HepG2 (cell line): ENCODE data around the gene PSMD9. TPM values are rescaled to one million over a fixed set of nuclear protein-coding genes. Genes with fewer than 3 reads are reported as not detected.

ENCODE experiments used
- EP300 ChIP-seq, 3 experiments: sonication (generic) in 1 of 3; formaldehyde crosslinking in 1 of 3; IDR thresholded peaks; 2 replicates each; pipeline versions ENCODE4 v1.5.1 to v1.6.1; 2011 to 2020; ENCODE audit warnings: low read depth in 2 of 3, low read length in 2 of 3, borderline replicate concordance in 1 of 3, improper control_type of control experiment in 1 of 3, mild to moderate bottlenecking in 1 of 3, missing genetic modification reagents in 1 of 3, moderate library complexity in 1 of 3
- ETS1 ChIP-seq: sonication (generic); formaldehyde crosslinking; IDR thresholded peaks from 2 replicates; pipeline ENCODE4 v1.4.0; 2020; ENCODE audit warnings: missing genetic modification reagents
- HDAC2 ChIP-seq: sonication (generic); formaldehyde crosslinking; IDR thresholded peaks from 2 replicates; pipeline ENCODE4 v1.4.0; 2020; ENCODE audit warnings: missing genetic modification reagents
- HES4 ChIP-seq: sonication (generic); formaldehyde crosslinking; IDR thresholded peaks from 2 replicates; pipeline ENCODE4 v1.9.0; 2021; ENCODE audit warnings: mild to moderate bottlenecking, missing genetic modification reagents, borderline replicate concordance
- HINFP ChIP-seq: sonication (generic); formaldehyde crosslinking; IDR thresholded peaks from 2 replicates; pipeline ENCODE4 v1.4.0; 2020; ENCODE audit warnings: low read depth, mild to moderate bottlenecking, missing genetic modification reagents
- LCORL ChIP-seq, 2 experiments: fragments of 450-650 bp in 1 of 2; sonication (generic) in 1 of 2; formaldehyde crosslinking in 1 of 2; IDR thresholded peaks; 2 replicates each; pipeline versions ENCODE4 v1.5.0 to v1.6.1; 2017 to 2020; ENCODE audit warnings: antibody characterized with exemption in 1 of 2, missing genetic modification reagents in 1 of 2
- PATZ1 ChIP-seq: sonication (generic); formaldehyde crosslinking; IDR thresholded peaks from 2 replicates; pipeline ENCODE4 v1.4.0; 2020; ENCODE audit warnings: missing genetic modification reagents
- PAXIP1 ChIP-seq: sonication (generic); formaldehyde crosslinking; conservative IDR thresholded peaks from 2 replicates; pipeline ENCODE4 v1.4.0; 2020; ENCODE audit warnings: mild to moderate bottlenecking, missing genetic modification reagents, moderate library complexity
- SRY ChIP-seq: sonication (generic); formaldehyde crosslinking; IDR thresholded peaks from 2 replicates; pipeline ENCODE4 v1.8.0; 2022; ENCODE audit warnings: mild to moderate bottlenecking, missing genetic modification reagents
- USF2 ChIP-seq, 2 experiments: sonication (generic) in 1 of 2; formaldehyde crosslinking in 1 of 2; IDR thresholded peaks; 2 replicates each; pipeline versions ENCODE4 v1.5.1 to v1.6.1; 2011 to 2020; ENCODE audit warnings: borderline replicate concordance in 1 of 2, low read depth in 1 of 2, low read length in 1 of 2, mild to moderate bottlenecking in 1 of 2, missing genetic modification reagents in 1 of 2, moderate library complexity in 1 of 2
- XBP1 ChIP-seq: sonication (generic); formaldehyde crosslinking; IDR thresholded peaks from 2 replicates; pipeline ENCODE4 v1.5.0; 2020; ENCODE audit warnings: missing genetic modification reagents
- ZFP41 ChIP-seq: sonication (generic); formaldehyde crosslinking; IDR thresholded peaks from 2 replicates; pipeline ENCODE4 v1.4.0; 2020; ENCODE audit warnings: mild to moderate bottlenecking, missing genetic modification reagents, borderline replicate concordance
- ZNF383 ChIP-seq: sonication (generic); formaldehyde crosslinking; IDR thresholded peaks from 2 replicates; pipeline ENCODE4 v1.4.0; 2020; ENCODE audit warnings: missing genetic modification reagents, mild to moderate bottlenecking, borderline replicate concordance
- ZNF605 ChIP-seq: sonication (generic); formaldehyde crosslinking; IDR thresholded peaks from 2 replicates; pipeline ENCODE4 v1.8.0; 2022; ENCODE audit warnings: mild to moderate bottlenecking, missing genetic modification reagents
- ZNF644 ChIP-seq: IDR thresholded peaks from 2 replicates; pipeline ENCODE4 v1.6.1; 2016; ENCODE audit warnings: low read depth
- ZNF766 ChIP-seq: sonication (generic); formaldehyde crosslinking; IDR thresholded peaks from 2 replicates; pipeline ENCODE4 v1.5.0; 2020; ENCODE audit warnings: missing genetic modification reagents, borderline replicate concordance
- polyA plus RNA-seq, 8 experiments: library from polyadenylated mRNA; depleted of rRNA in 3 of 8; stranded (reverse) in 7 of 8; unstranded in 1 of 8; fragments of >200 nt; fragmentation: Illumina TruSeq in 4 of 8; extraction: Trizol in 4 of 8; gene quantifications; 2 replicates each; pipeline versions ENCODE4 v1.2.1 to v1.2.3, GENCODE V29; 2011 to 2016; ENCODE audit warnings: low read depth in 4 of 8, missing spikeins in 1 of 8, mixed read lengths in 1 of 8; ENCODE audit not compliant: insufficient read depth in 1 of 8
- total RNA-seq, 5 experiments: library from RNA; depleted of rRNA; stranded (reverse); fragments of >200 nt; fragmentation: Illumina TruSeq; extraction: Trizol; gene quantifications; 2 replicates each; pipeline ENCODE4 v1.2.3, GENCODE V29; 2016; ENCODE audit warnings: low read depth in 1 of 5

The PSMD9 gene
- total and polyA plus RNA-seq, 2 of the 13 experiments (the other 11 are each of a cell fraction or from before 2014, with no cell fraction given), result 41.4 to 61.1 TPM

GRCh38 chr12:121861636-121862254, 26.8 kb upstream of the PSMD9 start (continued):
- peak in 1 of 2 experiments; percentile 21; a peak in 1 of 4 replicates for TF ChIP-seq EP300 (IDR thresholded peaks at IDR 0.05; ENCODE audit: low read depth in 2 of 2, low read length in 2 of 2)
- no peak for TF ChIP-seq EP300 (CRISPR knock-in tag; IDR thresholded peaks at IDR 0.05; ENCODE audit: borderline replicate concordance)
- TF ChIP-seq HINFP (CRISPR knock-in tag), result no peak
- TF ChIP-seq ETS1 (CRISPR knock-in tag), result no peak
- 0 out of 2 replicates have a peak, but pooled peaks have one; percentile 35 for TF ChIP-seq HDAC2 (CRISPR knock-in tag)
- TF ChIP-seq PAXIP1 (CRISPR knock-in tag), result peak; percentile 33; the same call in 1 of the 2 replicates
- TF ChIP-seq ZNF766 (CRISPR knock-in tag), result no peak
- 0 out of 2 replicates have a peak, but pooled peaks have one; percentile 16 for TF ChIP-seq PATZ1 (CRISPR knock-in tag)
- TF ChIP-seq ZNF605 (CRISPR knock-in tag), result no peak
- TF ChIP-seq LCORL (IDR thresholded peaks at IDR 0.05), result no peak
- 0 out of 2 replicates have a peak, but pooled peaks have one; percentile 24 for TF ChIP-seq LCORL (CRISPR knock-in tag; IDR thresholded peaks at IDR 0.05)
- TF ChIP-seq SRY, result no peak
- TF ChIP-seq ZNF383 (CRISPR knock-in tag), result no peak
- peak; percentile 84; the same call in 1 of the 2 replicates for TF ChIP-seq ZNF644 (CRISPR knock-in tag)
- no peak for TF ChIP-seq ZFP41 (CRISPR knock-in tag)
- TF ChIP-seq HES4 (CRISPR knock-in tag), result no peak
- no peak for TF ChIP-seq USF2 (IDR thresholded peaks at IDR 0.05; ENCODE audit: low read depth, low read length)
- no peak for TF ChIP-seq USF2 (CRISPR knock-in tag; IDR thresholded peaks at IDR 0.05; ENCODE audit: borderline replicate concordance)
- TF ChIP-seq XBP1, result no peak
